Activated CD4-positive, CD25-positive, alpha-beta regulatory T cell treated with anti-CD3 and anti-CD28 coated beads, Interleukin-2, amount 50 U/mL, for 24 hours (primary cell): ENCODE results near the gene KCNB1.

Experiments
- ATAC-seq, 2 donors: fragments of 150-1000 bp; cut with Tn5 transposase; one replicate each; pipeline ENCODE4 v1.10.0; 2021; ENCODE audit warnings: mild to moderate bottlenecking in 1 of 2, moderate library complexity in 1 of 2

KCNB1 gene

DNA sequence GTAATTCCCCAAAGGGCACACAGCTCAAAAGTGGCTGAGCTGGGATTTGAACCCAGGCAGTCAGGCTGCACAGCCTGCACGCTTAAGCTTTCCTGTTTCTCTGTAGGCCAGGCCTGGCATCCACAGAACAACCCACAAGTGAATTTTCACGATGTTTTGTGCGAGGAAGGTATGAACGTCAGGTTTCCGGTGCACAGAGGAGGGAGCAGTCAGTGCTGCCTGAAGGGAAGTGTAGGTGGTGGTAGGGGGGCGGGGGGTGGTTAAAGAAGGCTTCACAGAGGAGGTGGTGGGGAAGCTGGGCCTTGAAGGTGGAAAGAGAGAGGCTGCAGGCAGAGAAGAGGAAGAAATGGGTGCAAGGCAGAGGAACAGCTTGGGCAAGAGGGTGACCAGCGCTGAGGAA lies 14.1 kb downstream of the KCNB1 start:
- no peak for ATAC-seq

DNA sequence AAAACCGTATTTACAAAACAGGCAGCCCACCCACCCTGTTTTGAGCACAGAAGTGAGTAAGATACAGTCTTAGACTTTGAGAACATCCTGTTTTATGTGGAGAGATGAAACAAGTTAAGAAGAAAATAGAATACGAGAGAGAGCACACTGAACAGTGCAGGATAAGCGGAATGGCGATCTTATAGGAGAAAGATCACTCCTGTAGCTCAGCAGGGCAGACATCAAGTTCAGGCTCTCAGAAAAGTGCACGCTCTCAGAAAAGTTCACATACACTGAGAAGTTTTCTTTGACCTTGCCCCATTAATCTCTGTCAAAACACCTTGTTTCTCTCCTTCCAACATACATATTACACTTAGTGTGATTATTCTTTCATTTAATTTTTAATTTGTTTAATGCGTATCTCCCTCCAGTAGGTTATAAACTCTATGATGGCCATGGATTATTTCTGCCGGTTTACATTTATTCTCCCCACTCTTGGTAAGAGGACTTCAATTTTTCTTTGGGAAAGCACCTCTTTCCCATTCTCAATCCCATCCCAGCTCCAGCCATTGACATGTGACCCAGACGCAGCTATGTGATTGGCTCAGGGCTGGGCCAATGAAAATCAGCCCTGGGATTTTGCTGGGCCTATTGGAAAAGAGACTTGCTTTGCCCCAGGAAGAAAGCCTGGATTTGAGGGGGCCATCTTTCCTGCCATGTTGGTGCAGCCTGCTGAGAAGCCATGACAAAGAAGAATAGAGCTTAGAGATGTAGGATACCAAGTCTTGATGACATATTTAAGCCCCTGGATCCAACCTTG lies 16.2 kb downstream of the KCNB1 start:
- ATAC-seq, result no peak

- ATAC-seq, result no peak
Measured at GRCh38 chr20:49464556-49464955, 17.9 kb downstream of the KCNB1 start.

GRCh38 chr20:49462626-49463025 lies 19.8 kb downstream of the KCNB1 start:
- ATAC-seq, result no peak

- ATAC-seq, result no peak
Measured at GRCh38 chr20:49461894-49462620, 20.4 kb downstream of the KCNB1 start.

DNA sequence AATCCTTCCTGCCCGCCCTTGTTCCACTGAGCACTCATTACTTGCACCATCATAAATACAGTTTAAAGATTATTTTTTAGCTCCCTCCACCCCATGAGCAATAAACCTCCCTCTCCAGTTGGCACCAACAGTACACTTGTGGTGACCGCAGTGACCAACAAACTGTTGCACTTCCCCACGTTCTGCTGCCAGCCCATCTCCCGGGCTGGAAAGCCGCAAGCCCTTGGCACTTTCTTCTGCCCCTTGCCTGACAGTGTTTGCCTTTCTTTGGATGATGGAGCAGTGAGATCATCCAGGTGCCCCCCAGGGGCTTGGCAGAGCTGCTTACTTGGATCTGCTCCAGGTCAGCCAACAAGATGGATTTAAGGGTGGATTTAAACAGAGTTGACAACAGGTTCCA lies 21.6 kb downstream of the KCNB1 start:
- ATAC-seq, result no peak

DNA sequence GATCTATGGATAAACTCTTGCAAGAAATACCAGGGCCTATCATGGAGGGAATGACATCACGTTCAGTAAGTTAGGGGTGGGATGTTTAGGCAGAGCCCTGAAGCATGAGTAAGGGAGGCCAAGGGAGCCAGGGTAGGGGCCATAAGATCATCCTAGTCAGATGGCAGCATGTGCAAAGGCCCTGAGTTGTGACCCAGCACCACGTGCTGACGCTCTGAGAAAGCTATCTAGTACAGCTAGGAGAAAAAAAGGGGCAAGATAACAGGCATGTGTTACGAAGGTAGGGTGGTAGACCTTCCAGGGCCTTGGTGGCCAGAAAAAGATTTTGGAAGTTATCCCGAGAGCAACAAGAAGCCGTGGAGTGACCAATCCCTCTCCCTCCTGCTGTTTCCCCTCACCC lies 22.3 kb downstream of the KCNB1 start:
- ATAC-seq, result no peak

DNA sequence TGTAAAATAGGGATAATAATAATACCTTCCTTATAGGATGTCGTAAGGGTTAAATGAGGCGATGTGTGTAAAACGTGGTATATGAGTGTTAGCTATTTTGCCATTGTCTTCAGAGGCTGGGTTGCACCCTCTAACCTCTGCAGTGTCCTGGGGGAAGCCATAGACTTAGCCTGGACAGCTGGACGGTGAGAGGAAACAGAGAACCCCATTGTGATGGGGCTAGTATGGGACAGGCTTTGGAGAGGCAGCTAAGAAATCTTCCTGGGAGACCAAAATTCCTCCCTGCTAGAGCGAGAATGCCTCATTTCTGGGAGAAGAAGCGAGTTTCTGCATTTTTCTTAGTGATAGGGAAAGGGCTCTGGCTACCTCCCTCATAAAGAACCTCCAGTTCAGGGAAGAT lies 22.8 kb downstream of the KCNB1 start:
- no peak for ATAC-seq

GRCh38 chr20:49457444-49457843 lies 25.0 kb downstream of the KCNB1 start:
- no peak for ATAC-seq

DNA sequence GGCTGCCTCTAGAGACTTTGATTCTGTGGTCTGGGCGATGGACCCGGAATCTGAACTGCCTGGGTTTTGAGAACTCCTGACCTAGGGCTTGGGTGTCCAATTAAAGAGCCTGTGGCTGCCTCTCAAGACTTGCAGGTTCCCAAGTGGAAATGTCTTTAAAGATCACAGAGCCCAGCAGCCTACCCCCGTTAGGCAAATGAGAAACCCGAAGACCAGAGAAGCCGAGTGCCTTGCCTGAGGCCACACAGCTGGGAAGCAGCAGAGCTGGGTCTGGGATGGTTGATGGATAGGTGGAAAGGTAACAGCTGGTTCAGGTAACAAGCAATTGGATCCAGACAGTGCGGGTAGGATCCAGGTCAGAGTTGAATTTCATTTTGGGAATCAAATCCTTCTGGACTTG lies 25.8 kb downstream of the KCNB1 start:
- ATAC-seq, result no peak

DNA sequence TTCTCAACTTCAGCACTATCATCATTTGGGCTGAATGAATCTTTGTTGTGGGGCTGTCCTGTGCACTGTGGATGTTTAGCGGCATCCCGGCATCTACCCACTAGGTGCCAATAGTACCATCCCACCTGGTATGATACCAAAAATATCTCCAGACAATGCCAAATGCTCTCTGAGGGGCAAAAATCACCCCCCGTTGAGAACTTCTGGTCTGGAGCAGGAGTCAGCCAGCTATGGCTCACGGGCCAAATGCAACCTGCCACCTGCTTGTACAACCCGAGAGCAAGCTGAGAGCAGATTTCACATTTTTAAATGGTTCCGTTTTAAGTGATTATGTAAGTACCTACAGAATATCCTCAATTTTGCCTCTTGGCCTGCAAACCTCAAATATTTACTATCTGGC lies 26.8 kb downstream of the KCNB1 start:
- ATAC-seq, result no peak

DNA sequence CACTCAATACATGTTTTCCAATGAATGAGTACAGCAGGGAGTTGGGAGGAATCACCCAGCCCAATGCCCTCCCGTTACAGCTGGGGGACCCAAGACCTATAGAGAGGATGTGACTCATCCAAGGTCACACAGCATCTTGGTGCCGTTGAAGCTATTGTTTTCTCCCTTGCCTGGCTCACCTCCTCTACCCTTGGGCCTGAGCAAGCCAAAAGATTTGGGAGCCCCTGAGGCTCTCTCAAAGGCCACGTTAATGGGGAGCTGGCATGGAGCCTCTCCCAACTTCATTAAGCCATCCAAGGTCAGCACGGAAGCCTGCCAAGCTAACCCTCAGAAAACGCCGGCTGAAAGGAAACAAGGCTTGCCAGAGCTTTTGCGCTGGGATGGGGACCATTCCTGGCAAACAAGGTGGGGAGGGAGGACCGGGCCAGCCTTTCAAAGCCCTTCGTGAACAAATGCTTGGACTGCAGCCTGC lies 30.4 kb downstream of the KCNB1 start:
- ATAC-seq, result no peak

DNA sequence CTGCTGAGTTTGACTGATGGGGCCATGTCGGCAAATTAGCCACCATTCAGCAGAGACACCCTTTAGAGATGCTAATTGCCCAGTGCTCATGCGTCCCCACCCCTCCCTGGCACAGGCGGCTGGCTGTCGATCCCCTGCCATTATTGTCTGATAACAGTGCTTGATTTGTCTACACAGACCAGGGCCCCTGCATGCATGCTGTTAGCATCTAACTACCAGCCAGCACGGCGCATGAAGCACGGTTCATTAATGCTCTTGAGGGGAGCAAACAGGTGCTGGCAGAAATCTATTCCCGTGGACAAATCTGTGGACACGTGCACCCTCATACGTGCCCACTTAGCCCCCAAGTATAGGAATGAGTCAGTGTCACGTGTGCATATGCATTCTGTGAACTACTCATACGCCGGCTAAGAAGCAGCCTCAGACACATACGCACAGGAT lies 32.2 kb downstream of the KCNB1 start:
- no peak for ATAC-seq

GRCh38 chr20:49448917-49449316 lies 33.6 kb downstream of the KCNB1 start:
- ATAC-seq, result no peak

DNA sequence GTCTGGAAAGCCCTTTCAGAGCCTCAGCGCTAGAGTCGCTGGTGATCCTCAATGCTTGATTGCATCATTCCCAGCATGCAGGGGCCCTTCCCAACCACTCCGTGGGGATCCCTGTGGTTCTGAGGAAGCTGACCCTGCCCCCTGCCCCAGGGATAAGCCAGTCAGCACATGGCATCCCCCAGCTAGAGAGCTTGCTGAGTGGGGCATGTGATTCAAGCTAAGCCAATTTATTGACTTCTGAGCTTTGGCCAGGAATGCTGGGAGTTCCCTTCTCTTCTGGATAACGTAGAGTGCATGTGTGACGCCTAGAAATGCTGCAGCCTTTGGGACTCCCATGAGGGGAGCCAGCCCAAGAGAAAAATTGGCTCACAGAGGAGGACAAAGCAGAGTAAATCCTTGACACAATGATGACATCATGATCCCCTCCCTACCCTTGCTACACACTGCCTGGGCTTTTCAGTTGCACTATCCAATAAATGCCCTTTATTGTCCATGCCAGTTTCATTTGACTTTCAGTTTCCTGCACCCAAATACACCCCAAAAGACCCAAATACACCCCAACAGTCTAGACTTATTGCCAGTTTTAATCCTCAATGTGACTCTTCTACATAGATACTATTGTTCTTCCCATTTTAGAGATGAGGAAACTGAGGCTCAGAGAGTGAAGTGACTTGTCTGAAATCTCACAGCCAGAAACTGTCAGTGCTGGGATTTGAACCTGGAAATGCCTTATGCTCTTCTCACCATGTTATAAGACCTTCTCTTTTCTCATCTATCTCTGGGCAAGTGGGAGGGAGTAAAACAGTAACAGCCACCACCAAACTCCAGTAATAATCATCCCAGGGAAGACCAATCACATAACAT lies 34.3 kb downstream of the KCNB1 start:
- no peak for ATAC-seq

GRCh38 chr20:49447364-49447763 lies 35.1 kb downstream of the KCNB1 start:
- ATAC-seq, result no peak

GRCh38 chr20:49446808-49447207 lies 35.7 kb downstream of the KCNB1 start:
- no peak for ATAC-seq

DNA sequence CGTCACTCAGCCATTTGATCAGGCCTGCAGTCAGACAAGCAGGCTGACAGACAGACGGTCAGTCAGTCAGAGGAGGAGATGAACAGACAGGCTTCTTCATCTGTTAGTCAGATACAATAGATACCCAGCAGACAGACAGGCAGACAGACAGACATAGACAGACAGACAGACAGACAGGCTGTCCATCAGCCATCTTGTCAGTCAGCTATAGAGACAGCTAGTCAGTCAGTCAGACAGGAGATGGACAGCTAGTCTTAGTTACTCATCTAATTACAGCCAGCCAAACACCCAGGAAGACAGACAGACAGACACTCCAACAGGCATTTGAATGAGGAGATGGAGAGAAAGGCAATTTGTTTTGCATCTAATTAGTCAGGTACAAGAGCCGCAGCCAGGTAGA lies 36.4 kb downstream of the KCNB1 start:
- no peak for ATAC-seq

DNA sequence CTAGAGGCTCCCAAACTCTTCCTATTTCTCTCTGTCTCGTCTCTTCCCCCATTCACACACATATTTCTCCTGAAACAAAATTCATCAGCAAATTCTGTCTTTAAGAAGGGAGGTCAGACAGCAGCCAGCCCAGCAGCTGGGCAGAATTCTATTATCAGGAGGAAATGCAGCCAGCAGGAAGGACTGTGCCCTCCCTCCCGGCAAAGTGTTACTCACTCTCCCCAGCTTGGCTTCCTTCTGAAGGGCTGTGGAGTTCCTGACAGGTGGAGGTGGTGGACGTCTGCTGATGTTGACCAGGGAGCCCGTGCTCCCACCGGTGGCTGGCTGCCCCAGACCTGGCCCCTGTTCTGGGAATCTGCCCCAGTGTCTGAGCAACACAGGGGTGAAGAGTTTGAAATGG lies 37.3 kb downstream of the KCNB1 start:
- ATAC-seq, result no peak

DNA sequence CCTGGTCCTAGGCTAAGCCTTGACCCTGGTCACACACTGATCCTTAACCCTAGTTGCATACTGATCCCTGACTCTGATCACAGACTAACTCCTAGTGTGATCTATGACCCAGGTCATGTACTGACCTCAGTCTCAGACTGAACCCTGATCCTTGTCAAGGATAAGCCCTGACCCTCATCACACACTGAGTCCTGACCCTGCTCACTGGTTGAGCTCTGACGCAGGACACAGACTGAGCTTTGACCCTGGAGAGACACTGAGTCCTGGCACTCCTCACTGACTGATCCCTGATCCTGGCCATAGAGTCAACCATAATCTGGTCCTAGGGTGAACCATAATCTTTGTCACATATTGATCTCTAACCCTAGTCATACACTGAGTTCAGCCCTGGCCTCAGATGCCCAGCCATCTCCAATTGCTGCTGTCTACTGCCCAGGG lies 37.9 kb downstream of the KCNB1 start:
- ATAC-seq, result no peak

DNA sequence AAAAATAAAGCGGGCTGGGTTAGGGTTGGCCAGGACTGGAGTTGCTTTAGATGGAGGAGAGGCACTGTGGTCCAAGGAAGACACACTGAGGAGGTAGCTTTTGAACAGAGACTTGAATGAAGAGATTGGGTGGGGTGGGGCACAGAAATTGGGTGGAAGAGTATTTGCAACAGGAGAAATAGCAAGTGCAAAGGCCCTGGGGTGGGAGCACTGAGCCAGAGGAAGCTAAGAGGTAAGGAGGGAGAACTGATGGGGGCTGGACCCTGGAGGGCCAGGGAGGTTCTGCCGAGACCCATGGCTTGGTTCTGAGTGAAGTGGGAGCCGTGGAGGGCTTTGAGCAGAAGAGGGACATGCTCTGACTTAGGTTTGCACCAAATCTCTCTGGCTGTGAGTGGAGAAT lies 45.4 kb downstream of the KCNB1 start:
- no peak for ATAC-seq

GRCh38 chr20:49435639-49436038 lies 46.8 kb downstream of the KCNB1 start:
- no peak for ATAC-seq

DNA sequence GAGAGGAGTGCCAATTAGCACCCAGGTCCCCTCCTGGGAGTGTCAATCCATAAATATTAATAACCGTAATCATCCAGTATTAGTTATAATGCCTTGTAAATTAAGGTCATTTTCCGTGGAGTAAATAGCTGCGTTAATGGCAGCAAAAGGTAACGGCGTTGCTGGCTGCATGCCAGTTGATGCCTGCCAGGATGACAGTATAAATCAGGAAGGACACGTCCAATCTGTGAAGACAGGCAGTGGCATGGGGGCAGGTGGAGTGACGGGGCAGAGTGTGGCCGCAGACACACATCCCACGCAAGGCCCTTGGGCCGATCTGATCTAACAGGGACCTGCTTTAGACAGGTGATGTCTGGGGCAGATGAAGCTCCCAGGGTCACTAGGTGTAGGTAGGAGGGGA lies 49.1 kb downstream of the KCNB1 start:
- ATAC-seq, result no peak
